ENCODE data around the gene AQP12B. TPM values are rescaled to one million over a fixed set of nuclear protein-coding genes. Genes with fewer than 3 reads are reported as not detected.

Gene AQP12B
- total and polyA plus RNA-seq, 2 of the 13 experiments (the other 11 are each of a cell fraction or from before 2014, with no cell fraction given) = not detected

- TF ChIP-seq, protein P1, sequence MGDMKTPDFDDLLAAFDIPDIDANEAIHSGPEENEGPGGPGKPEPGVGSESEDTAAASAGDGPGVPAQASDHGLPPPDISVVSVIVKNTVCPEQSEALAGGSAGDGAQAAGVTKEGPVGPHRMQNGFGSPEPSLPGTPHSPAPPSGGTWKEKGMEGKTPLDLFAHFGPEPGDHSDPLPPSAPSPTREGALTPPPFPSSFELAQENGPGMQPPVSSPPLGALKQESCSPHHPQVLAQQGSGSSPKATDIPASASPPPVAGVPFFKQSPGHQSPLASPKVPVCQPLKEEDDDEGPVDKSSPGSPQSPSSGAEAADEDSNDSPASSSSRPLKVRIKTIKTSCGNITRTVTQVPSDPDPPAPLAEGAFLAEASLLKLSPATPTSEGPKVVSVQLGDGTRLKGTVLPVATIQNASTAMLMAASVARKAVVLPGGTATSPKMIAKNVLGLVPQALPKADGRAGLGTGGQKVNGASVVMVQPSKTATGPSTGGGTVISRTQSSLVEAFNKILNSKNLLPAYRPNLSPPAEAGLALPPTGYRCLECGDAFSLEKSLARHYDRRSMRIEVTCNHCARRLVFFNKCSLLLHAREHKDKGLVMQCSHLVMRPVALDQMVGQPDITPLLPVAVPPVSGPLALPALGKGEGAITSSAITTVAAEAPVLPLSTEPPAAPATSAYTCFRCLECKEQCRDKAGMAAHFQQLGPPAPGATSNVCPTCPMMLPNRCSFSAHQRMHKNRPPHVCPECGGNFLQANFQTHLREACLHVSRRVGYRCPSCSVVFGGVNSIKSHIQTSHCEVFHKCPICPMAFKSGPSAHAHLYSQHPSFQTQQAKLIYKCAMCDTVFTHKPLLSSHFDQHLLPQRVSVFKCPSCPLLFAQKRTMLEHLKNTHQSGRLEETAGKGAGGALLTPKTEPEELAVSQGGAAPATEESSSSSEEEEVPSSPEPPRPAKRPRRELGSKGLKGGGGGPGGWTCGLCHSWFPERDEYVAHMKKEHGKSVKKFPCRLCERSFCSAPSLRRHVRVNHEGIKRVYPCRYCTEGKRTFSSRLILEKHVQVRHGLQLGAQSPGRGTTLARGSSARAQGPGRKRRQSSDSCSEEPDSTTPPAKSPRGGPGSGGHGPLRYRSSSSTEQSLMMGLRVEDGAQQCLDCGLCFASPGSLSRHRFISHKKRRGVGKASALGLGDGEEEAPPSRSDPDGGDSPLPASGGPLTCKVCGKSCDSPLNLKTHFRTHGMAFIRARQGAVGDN (CRISPR knock-in tag; IDR thresholded peaks at IDR 0.05) = 0 out of 2 replicates have a peak, but pooled peaks have one; percentile 13
- TF ChIP-seq DDIT3 (CRISPR knock-in tag; IDR thresholded peaks at IDR 0.05) (no peak), ZNF296 (CRISPR knock-in tag; conservative IDR thresholded peaks at IDR 0.05) (no peak), CTCF (CRISPR knock-in tag; IDR thresholded peaks at IDR 0.05) (peak; percentile 60), DNMT1 (CRISPR knock-in tag; IDR thresholded peaks at IDR 0.05) (peak; percentile 58; the same call in 1 of the 2 replicates), ZNF710 (CRISPR knock-in tag; IDR thresholded peaks at IDR 0.05; ENCODE audit: borderline replicate concordance) (no peak), ZNF883 (CRISPR knock-in tag; IDR thresholded peaks at IDR 0.05; ENCODE audit: not compliant biosample characterization) (no peak), ZBTB38 (CRISPR knock-in tag; IDR thresholded peaks at IDR 0.05) (0 out of 2 replicates have a peak, but pooled peaks have one; percentile 28), HNF4A (CRISPR knock-in tag; IDR thresholded peaks at IDR 0.05) (no peak), STAG1 (CRISPR knock-in tag; IDR thresholded peaks at IDR 0.05) (peak; percentile 53), HNRNPK (IDR thresholded peaks at IDR 0.05; ENCODE audit: low read depth, low read length, poor library complexity, severe bottlenecking) (no peak), ZSCAN25 (CRISPR knock-in tag; IDR thresholded peaks at IDR 0.05) (no peak), SIX1 (CRISPR knock-in tag; IDR thresholded peaks at IDR 0.05; ENCODE audit: borderline replicate concordance) (no peak), NRL (CRISPR knock-in tag; IDR thresholded peaks at IDR 0.05; ENCODE audit: borderline replicate concordance) (no peak)
- TF ChIP-seq, protein P2, sequence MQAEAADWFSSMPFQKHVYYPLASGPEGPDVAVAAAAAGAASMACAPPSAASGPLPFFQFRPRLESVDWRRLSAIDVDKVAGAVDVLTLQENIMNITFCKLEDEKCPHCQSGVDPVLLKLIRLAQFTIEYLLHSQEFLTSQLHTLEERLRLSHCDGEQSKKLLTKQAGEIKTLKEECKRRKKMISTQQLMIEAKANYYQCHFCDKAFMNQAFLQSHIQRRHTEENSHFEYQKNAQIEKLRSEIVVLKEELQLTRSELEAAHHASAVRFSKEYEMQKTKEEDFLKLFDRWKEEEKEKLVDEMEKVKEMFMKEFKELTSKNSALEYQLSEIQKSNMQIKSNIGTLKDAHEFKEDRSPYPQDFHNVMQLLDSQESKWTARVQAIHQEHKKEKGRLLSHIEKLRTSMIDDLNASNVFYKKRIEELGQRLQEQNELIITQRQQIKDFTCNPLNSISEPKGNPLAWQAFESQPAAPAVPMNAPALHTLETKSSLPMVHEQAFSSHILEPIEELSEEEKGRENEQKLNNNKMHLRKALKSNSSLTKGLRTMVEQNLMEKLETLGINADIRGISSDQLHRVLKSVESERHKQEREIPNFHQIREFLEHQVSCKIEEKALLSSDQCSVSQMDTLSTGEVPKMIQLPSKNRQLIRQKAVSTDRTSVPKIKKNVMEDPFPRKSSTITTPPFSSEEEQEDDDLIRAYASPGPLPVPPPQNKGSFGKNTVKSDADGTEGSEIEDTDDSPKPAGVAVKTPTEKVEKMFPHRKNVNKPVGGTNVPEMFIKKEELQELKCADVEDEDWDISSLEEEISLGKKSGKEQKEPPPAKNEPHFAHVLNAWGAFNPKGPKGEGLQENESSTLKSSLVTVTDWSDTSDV (CRISPR knock-in tag; IDR thresholded peaks at IDR 0.05) = no peak
- TF ChIP-seq, protein P3, sequence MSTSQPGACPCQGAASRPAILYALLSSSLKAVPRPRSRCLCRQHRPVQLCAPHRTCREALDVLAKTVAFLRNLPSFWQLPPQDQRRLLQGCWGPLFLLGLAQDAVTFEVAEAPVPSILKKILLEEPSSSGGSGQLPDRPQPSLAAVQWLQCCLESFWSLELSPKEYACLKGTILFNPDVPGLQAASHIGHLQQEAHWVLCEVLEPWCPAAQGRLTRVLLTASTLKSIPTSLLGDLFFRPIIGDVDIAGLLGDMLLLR (CRISPR knock-in tag; IDR thresholded peaks at IDR 0.05) = no peak
These were observed 52.5 kb downstream of the AQP12B start (continued) for GRCh38 chr2:240629968-240630770.

Measured in HepG2 (cell line).